SU-DHL-6 (cell line): ENCODE results near the gene HMX2.

Experiments
- H2AFZ ChIP-seq: fragments of 200-600 bp; sonication (generic); 2 replicates; pipeline ENCODE4 v1.6.1; 2014; ENCODE audit warnings: low read depth, mild to moderate bottlenecking, moderate library complexity, mixed read lengths, antibody characterized with exemption, low read length; ENCODE audit not compliant: severe bottlenecking
- H3F3A ChIP-seq: fragments of 200-600 bp; shearing (Covaris generic); 2 replicates; pipeline ENCODE4 v1.6.0; 2016; ENCODE audit warnings: antibody characterized with exemption, mild to moderate bottlenecking; ENCODE audit not compliant: insufficient read depth
- H3K27ac ChIP-seq: fragments of 200-600 bp; sonication (generic); 2 replicates; pipeline ENCODE4 v1.5.1; 2016; ENCODE audit warnings: low read depth, mild to moderate bottlenecking, low read length, moderate library complexity, mixed read lengths
- H3K27me3 ChIP-seq: fragments of 200-600 bp; sonication (generic), shearing (Covaris generic); 2 replicates; pipeline ENCODE4 v1.6.0; 2014; ENCODE audit warnings: mild to moderate bottlenecking, low read length
- H3K36me3 ChIP-seq: fragments of 200-600 bp; sonication (generic); 2 replicates; pipeline ENCODE4 v1.6.1; 2014; ENCODE audit warnings: mild to moderate bottlenecking, low read length, mixed read lengths
- H3K4me2 ChIP-seq: fragments of 300-600, 200-600 bp; shearing (Covaris generic), sonication (generic); 2 replicates; pipeline ENCODE4 v1.6.0; 2014; ENCODE audit warnings: low read length, low read depth, mild to moderate bottlenecking; ENCODE audit not compliant: poor library complexity, severe bottlenecking
- H3K4me3 ChIP-seq: fragments of 200-600 bp; sonication (generic); 2 replicates; pipeline ENCODE4 v1.5.1; 2014; ENCODE audit warnings: antibody characterized with exemption, low read length, mild to moderate bottlenecking, mixed read lengths; ENCODE audit not compliant: insufficient read depth, poor library complexity, severe bottlenecking
- H3K79me2 ChIP-seq: fragments of 200-600 bp; sonication (generic); 2 replicates; pipeline ENCODE4 v1.6.1; 2014; ENCODE audit warnings: mild to moderate bottlenecking, low read length, moderate library complexity; ENCODE audit not compliant: insufficient read depth
- H3K9ac ChIP-seq: fragments of 200-600 bp; sonication (generic); 2 replicates; pipeline ENCODE4 v1.7.0; 2014; ENCODE audit warnings: mild to moderate bottlenecking, low read length
- H3K9me2 ChIP-seq: fragments of 200-600 bp; sonication (generic); replicated peaks from 2 replicates; pipeline ENCODE4 v1.6.1; 2014; ENCODE audit warnings: low read length; ENCODE audit not compliant: insufficient read depth
- H3K9me3 ChIP-seq: fragments of 200-600 bp; sonication (generic); 2 replicates; pipeline ENCODE4 v1.6.1; 2014; ENCODE audit warnings: low read length, mixed read lengths; ENCODE audit not compliant: insufficient read depth
- H4K20me1 ChIP-seq: fragments of 200-600 bp; sonication (generic); 2 replicates; pipeline ENCODE4 v1.6.1; 2014; ENCODE audit warnings: low read depth, mild to moderate bottlenecking, antibody characterized with exemption, low read length, moderate library complexity, mixed read lengths
- EZH2phosphoT487 ChIP-seq: fragments of 200-600 bp; sonication (generic), shearing (Covaris generic); conservative IDR thresholded peaks from 2 replicates; pipeline ENCODE4 v1.6.1; 2018; ENCODE audit warnings: mild to moderate bottlenecking, antibody characterized with exemption, low read length, moderate library complexity, mixed read lengths
- TF ChIP-seq, protein P1 (sequence below): fragments of 200-600 bp; sonication (generic); IDR thresholded peaks from one replicate; pipeline ENCODE4 v1.5.1; 2017; ENCODE audit warnings: antibody characterized with exemption, mild to moderate bottlenecking, low read length, moderate library complexity; ENCODE audit not compliant: insufficient read depth, poor library complexity, severe bottlenecking

HMX2 gene

DNA sequence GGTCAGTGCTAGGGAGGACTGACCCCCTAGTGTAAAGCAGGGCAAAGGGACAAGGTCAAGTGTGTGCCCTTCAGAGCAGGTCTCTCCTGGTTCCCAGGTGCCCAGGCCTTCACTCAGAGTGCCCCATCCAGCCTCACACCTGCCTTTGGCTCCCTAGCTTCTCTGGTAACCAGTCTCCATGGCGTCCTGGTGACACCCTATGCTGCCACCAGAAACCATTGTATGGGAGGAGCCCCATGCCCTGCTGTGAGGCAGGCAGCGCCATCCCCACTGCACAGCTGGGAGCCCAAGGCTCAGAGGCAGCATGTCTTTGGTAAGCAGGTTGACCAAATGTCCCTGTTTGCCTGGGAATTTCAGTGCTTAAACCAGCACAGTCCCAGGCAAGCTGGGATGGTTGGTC, 45.3 kb upstream of the HMX2 start:
- TF ChIP-seq, protein P1, sequence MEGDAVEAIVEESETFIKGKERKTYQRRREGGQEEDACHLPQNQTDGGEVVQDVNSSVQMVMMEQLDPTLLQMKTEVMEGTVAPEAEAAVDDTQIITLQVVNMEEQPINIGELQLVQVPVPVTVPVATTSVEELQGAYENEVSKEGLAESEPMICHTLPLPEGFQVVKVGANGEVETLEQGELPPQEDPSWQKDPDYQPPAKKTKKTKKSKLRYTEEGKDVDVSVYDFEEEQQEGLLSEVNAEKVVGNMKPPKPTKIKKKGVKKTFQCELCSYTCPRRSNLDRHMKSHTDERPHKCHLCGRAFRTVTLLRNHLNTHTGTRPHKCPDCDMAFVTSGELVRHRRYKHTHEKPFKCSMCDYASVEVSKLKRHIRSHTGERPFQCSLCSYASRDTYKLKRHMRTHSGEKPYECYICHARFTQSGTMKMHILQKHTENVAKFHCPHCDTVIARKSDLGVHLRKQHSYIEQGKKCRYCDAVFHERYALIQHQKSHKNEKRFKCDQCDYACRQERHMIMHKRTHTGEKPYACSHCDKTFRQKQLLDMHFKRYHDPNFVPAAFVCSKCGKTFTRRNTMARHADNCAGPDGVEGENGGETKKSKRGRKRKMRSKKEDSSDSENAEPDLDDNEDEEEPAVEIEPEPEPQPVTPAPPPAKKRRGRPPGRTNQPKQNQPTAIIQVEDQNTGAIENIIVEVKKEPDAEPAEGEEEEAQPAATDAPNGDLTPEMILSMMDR: no peak
- no peak for TF ChIP-seq EZH2phosphoT487
- H3K4me2 ChIP-seq: no peak overlapping the region
- H3K9me2 ChIP-seq: no peaks in the 10 kb centered on the region
- no peaks in the 10 kb centered on the region for H3K27me3 ChIP-seq
- H3K9me3 ChIP-seq: no peaks in the 10 kb centered on the region
- no peak overlapping the region for H3K4me3 ChIP-seq
- no peak overlapping the region for H3K9ac ChIP-seq
- H3F3A ChIP-seq: no peaks in the 10 kb centered on the region
- no peaks in the 10 kb centered on the region for H3K36me3 ChIP-seq
- H3K79me2 ChIP-seq: no peaks in the 10 kb centered on the region
- no peak overlapping the region for H3K27ac ChIP-seq
- H4K20me1 ChIP-seq: no peaks in the 10 kb centered on the region
- H2AFZ ChIP-seq: no peak overlapping the region

DNA sequence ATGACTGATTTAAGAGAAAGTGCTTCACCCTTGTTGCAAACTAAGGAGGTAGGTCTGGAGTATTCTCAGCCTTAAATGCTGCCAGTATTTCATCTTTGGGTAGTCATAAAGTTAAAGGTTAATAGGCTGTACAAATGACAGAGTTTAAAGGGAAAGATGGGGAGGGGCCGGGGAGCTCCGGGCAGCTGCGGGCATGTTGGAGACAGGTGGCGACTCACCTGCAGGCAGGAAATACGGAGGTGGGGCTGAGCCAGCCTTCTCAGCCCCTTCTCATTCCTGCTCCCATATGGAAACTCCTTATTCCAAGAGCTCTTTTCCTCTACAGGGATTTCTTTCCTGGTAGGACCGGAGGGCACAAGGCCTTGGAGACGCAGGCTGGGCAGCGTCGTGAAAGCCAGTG, 44.0 kb upstream of the HMX2 start:
- no peaks in the 10 kb centered on the region for H3K9me3 ChIP-seq

DNA sequence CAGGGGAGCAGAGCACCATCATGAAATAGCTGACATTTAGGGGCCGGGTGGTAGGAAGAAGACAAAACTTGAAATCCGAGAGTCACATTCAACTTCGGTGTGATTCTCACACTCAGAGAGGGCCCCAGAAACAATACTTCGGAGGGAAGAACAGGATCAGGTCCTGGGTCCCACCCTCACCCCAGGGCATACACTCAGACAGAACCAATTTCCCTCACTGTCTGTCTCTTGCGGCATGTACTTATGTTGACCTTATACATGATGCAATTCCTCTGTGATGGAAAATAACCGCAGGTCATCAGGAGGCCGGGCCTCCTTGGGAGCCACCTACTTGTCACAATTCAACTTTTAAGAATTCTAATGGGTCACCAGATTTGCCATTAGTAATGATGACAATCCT, 38.5 kb upstream of the HMX2 start:
- TF ChIP-seq, protein P1: no peak
- TF ChIP-seq EZH2phosphoT487: no peak

More for the DNA sequence above, 44.0 kb upstream of the HMX2 start:
- H3K27ac ChIP-seq: no peak overlapping the region
- H3K27me3 ChIP-seq: no peaks in the 10 kb centered on the region
- no peaks in the 10 kb centered on the region for H3F3A ChIP-seq
- H4K20me1 ChIP-seq: no peaks in the 10 kb centered on the region
- H3K79me2 ChIP-seq: no peaks in the 10 kb centered on the region
- H3K36me3 ChIP-seq: no peaks in the 10 kb centered on the region
- no peak overlapping the region for H3K9ac ChIP-seq
- no peak overlapping the region for H2AFZ ChIP-seq
- no peaks in the 10 kb centered on the region for H3K9me2 ChIP-seq
- TF ChIP-seq, protein P1: no peak
- no peak for TF ChIP-seq EZH2phosphoT487
- H3K4me3 ChIP-seq: no peak overlapping the region
- no peak overlapping the region for H3K4me2 ChIP-seq

More for the DNA sequence above, 38.5 kb upstream of the HMX2 start:
- no peaks in the 10 kb centered on the region for H3K9me2 ChIP-seq
- H3K79me2 ChIP-seq: no peaks in the 10 kb centered on the region
- no peak overlapping the region for H3K27ac ChIP-seq
- H2AFZ ChIP-seq: no peak overlapping the region
- H4K20me1 ChIP-seq: no peaks in the 10 kb centered on the region
- no peaks in the 10 kb centered on the region for H3K9me3 ChIP-seq
- H3K27me3 ChIP-seq: no peaks in the 10 kb centered on the region
- no peaks in the 10 kb centered on the region for H3K36me3 ChIP-seq
- H3K4me2 ChIP-seq: no peak overlapping the region
- no peak overlapping the region for H3K9ac ChIP-seq
- no peak overlapping the region for H3K4me3 ChIP-seq
- H3F3A ChIP-seq: no peaks in the 10 kb centered on the region
